HCT116 (cell line): ENCODE data around the gene DHX40. TPM values are rescaled to one million over a fixed set of nuclear protein-coding genes. Genes with fewer than 3 reads are reported as not detected.

ENCODE experiments used
- ATAC-seq: fragments of 200-7000 bp; cut with Tn5 transposase; 2 replicates; pipeline ENCODE4 v1.9.1; 2020; ENCODE audit warnings: mild to moderate bottlenecking, moderate library complexity
- BruUV-seq: library from RNA; stranded (reverse); fragments of 400-500 nt; replicated peaks from 2 replicates; lab custom pipeline; 2021; lab: Mats Ljungman, UMichigan
- CTCF ChIA-PET: fragments of 300-600 bp; sonication (Branson Sonifier 250); formaldehyde crosslinking; loops from one replicate; lab custom pipeline; 2021; ENCODE audit warnings: antibody characterized with exemption; lab: Charles Lee
- POLR2A ChIA-PET: fragments of 300-600, 350-600 bp; sonication (Branson Sonifier 250); formaldehyde crosslinking; loops from one replicate; lab custom pipeline; 2021; ENCODE audit warnings: antibody characterized with exemption; lab: Charles Lee
- RAD21 ChIA-PET, 2 experiments: fragments of 300-600 bp; sonication (Branson Sonifier 250); formaldehyde crosslinking; loops; one replicate each; lab custom pipeline; 2023; ENCODE audit warnings: low total read pairs in 2 of 2; ENCODE audit not compliant: uncharacterized antibody in 2 of 2, unreplicated experiment in 2 of 2, low non-redundant PET in 1 of 2; lab: Charles Lee
- DNase-seq: peaks from one replicate; pipeline ENCODE4 v3.0.0-alpha.2; 2010; ENCODE audit warnings: low read depth, low spot score
- H2AFZ ChIP-seq: fragments of 200-600 bp; shearing (Covaris generic), sonication (generic); 2 replicates; pipeline ENCODE4 v1.6.1; 2017; ENCODE audit warnings: low read depth, mixed run types, mixed read lengths, antibody characterized with exemption, low read length; ENCODE audit not compliant: poor library complexity, severe bottlenecking
- H3K27ac ChIP-seq: 2 replicates; pipeline ENCODE4 v1.5.1; 2012; ENCODE audit warnings: low read depth, low read length
- H3K27me3 ChIP-seq: fragments of 200-600 bp; sonication (generic); 2 replicates; pipeline ENCODE4 v1.6.1; 2016; ENCODE audit warnings: mixed run types, low read length, mixed read lengths; ENCODE audit not compliant: insufficient read depth
- H3K36me3 ChIP-seq, 2 experiments: fragments of 200-500 bp in 1 of 2; fragments of 200-600 bp in 1 of 2; sonication (Bioruptor generic) in 1 of 2; sonication (generic) in 1 of 2; 2 replicates each; pipeline versions ENCODE4 v1.5.1 to v1.6.1; 2014 to 2016; ENCODE audit warnings: low read length in 2 of 2, inconsistent platforms in 1 of 2, mixed read lengths in 1 of 2, mixed run types in 1 of 2; ENCODE audit not compliant: insufficient read depth in 2 of 2, control insufficient read depth in 1 of 2
- H3K4me1 ChIP-seq, 2 experiments: fragments of 200-600 bp in 1 of 2; sonication (generic) in 1 of 2; 2 replicates each; pipeline versions ENCODE4 v1.5.1 to v1.6.1; 2012 to 2017; ENCODE audit warnings: low read length in 2 of 2, inconsistent platforms in 1 of 2, mild to moderate bottlenecking in 1 of 2, mixed read lengths in 1 of 2, mixed run types in 1 of 2, moderate library complexity in 1 of 2; ENCODE audit not compliant: insufficient read depth in 2 of 2, control insufficient read depth in 1 of 2
- H3K4me2 ChIP-seq: fragments of 200-600 bp; sonication (generic); 2 replicates; pipeline ENCODE4 v1.6.1; 2017; ENCODE audit warnings: mixed run types, low read length, mixed read lengths
- H3K4me3 ChIP-seq, 2 experiments: fragments of 200-600 bp in 1 of 2; sonication (generic) in 1 of 2; replicated peaks in 1 of 2; 2 replicates each; pipeline ENCODE4 v1.5.1; 2011 to 2016; ENCODE audit warnings: low read length in 2 of 2, control low read depth in 1 of 2, low read depth in 1 of 2, mild to moderate bottlenecking in 1 of 2, mixed read lengths in 1 of 2, mixed run types in 1 of 2
- H3K79me2 ChIP-seq: fragments of 200-600 bp; sonication (generic); 2 replicates; pipeline ENCODE4 v1.6.1; 2017; ENCODE audit warnings: mild to moderate bottlenecking, mixed run types, low read length, moderate library complexity, mixed read lengths; ENCODE audit not compliant: insufficient read depth
- H3K9ac ChIP-seq: fragments of 200-600 bp; sonication (generic); 2 replicates; pipeline ENCODE4 v1.6.1; 2016; ENCODE audit warnings: low read length, mixed read lengths
- H3K9me2 ChIP-seq: fragments of 200-600 bp; sonication (generic), shearing (Covaris generic); 2 replicates; pipeline ENCODE4 v1.6.1; 2017; ENCODE audit warnings: mixed run types, mild to moderate bottlenecking, moderate library complexity; ENCODE audit not compliant: insufficient read depth
- H3K9me3 ChIP-seq, 2 experiments: fragments of 200-500 bp in 1 of 2; fragments of 200-600 bp in 1 of 2; sonication (Bioruptor generic) in 1 of 2; sonication (generic) in 1 of 2; 2 replicates each; pipeline ENCODE4 v1.6.1; 2014 to 2017; ENCODE audit warnings: low read length in 2 of 2, mixed read lengths in 2 of 2, inconsistent platforms in 1 of 2, low read depth in 1 of 2, mild to moderate bottlenecking in 1 of 2, mixed run types in 1 of 2, moderate library complexity in 1 of 2; ENCODE audit not compliant: control insufficient read depth in 1 of 2, insufficient read depth in 1 of 2
- H4K20me1 ChIP-seq: fragments of 200-600 bp; sonication (generic), shearing (Covaris generic); 2 replicates; pipeline ENCODE4 v1.6.1; 2017; ENCODE audit warnings: mixed run types, mild to moderate bottlenecking, moderate library complexity; ENCODE audit not compliant: insufficient read depth
- ATF3 ChIP-seq: IDR thresholded peaks from 2 replicates; pipeline ENCODE4 v1.6.1; 2012
- CBX3 ChIP-seq: IDR thresholded peaks from 2 replicates; pipeline ENCODE4 v1.6.1; 2012; ENCODE audit warnings: low read depth
- CEBPB ChIP-seq: IDR thresholded peaks from 2 replicates; pipeline ENCODE4 v1.6.1; 2012; ENCODE audit warnings: low read depth
- EGR1 ChIP-seq: IDR thresholded peaks from 2 replicates; pipeline ENCODE4 v1.6.1; 2012; ENCODE audit warnings: low read depth
- ELF1 ChIP-seq: IDR thresholded peaks from 2 replicates; pipeline ENCODE4 v1.6.1; 2012; ENCODE audit warnings: low read depth, borderline replicate concordance
- EZH2 ChIP-seq: fragments of 200-600 bp; sonication (generic); IDR thresholded peaks from 2 replicates; pipeline ENCODE4 v1.6.1; 2017; ENCODE audit warnings: antibody characterized with exemption, mixed run types
- EZH2phosphoT487 ChIP-seq: fragments of 200-600 bp; IDR thresholded peaks from 2 replicates; pipeline ENCODE4 v1.6.1; 2018; ENCODE audit warnings: antibody characterized with exemption, borderline replicate concordance
- FOSL1 ChIP-seq: IDR thresholded peaks from 2 replicates; pipeline ENCODE4 v1.6.1; 2012; ENCODE audit warnings: low read depth
- JUND ChIP-seq: IDR thresholded peaks from 2 replicates; pipeline ENCODE4 v1.6.1; 2012
- MAX ChIP-seq: IDR thresholded peaks from 2 replicates; pipeline ENCODE4 v1.6.1; 2012
- POLR2A ChIP-seq: IDR thresholded peaks from 2 replicates; pipeline ENCODE4 v1.7.0; 2011; ENCODE audit warnings: borderline replicate concordance; ENCODE audit not compliant: insufficient read depth, insufficient read length; ENCODE audit errors: extremely low read depth
- POLR2AphosphoS5 ChIP-seq: IDR thresholded peaks from 2 replicates; pipeline ENCODE4 v1.6.1; 2011; ENCODE audit warnings: mild to moderate bottlenecking, low read depth, low read length, moderate library complexity
- RAD21 ChIP-seq: IDR thresholded peaks from 2 replicates; pipeline ENCODE4 v1.6.1; 2012; ENCODE audit warnings: low read depth, mild to moderate bottlenecking
- SIN3A ChIP-seq: IDR thresholded peaks from 2 replicates; pipeline ENCODE4 v1.6.1; 2012; ENCODE audit warnings: low read depth
- SRF ChIP-seq: IDR thresholded peaks from 2 replicates; pipeline ENCODE4 v1.6.1; 2012; ENCODE audit warnings: low read depth
- TCF7L2 ChIP-seq: IDR thresholded peaks from 2 replicates; pipeline ENCODE4 v1.7.0; 2011; ENCODE audit warnings: borderline replicate concordance, inconsistent platforms; ENCODE audit not compliant: insufficient read depth, insufficient read length; ENCODE audit errors: extremely low read depth
- YY1 ChIP-seq: IDR thresholded peaks from 2 replicates; pipeline ENCODE4 v1.6.1; 2011; ENCODE audit warnings: low read length, low read depth, moderate library complexity, mild to moderate bottlenecking; ENCODE audit not compliant: insufficient replicate concordance; ENCODE audit errors: extremely low read depth
- ZNF274 ChIP-seq: fragments of 200-500 bp; sonication (Bioruptor generic); IDR thresholded peaks from 2 replicates; pipeline ENCODE4 v1.6.1; 2014; ENCODE audit warnings: mild to moderate bottlenecking, low read depth, low read length, inconsistent platforms
- intact Hi-C: fragments of 100-400 bp; cut with micrococcal nuclease; formaldehyde crosslinking; loops from 2 replicates; pipeline ENCODE4 v1.10.0; 2022
- total RNA-seq: library from RNA; stranded (reverse); gene quantifications from one replicate; pipeline ENCODE4 v1.2.1, GENCODE V29; 2021; ENCODE audit not compliant: unreplicated experiment
- TF ChIP-seq, protein P1 (sequence below): IDR thresholded peaks from 2 replicates; pipeline ENCODE4 v1.6.1; 2011; ENCODE audit warnings: mild to moderate bottlenecking, low read length, moderate library complexity; ENCODE audit not compliant: insufficient replicate concordance; ENCODE audit errors: extremely low read depth
- TF ChIP-seq, protein P2 (sequence below): IDR thresholded peaks from 2 replicates; pipeline ENCODE4 v1.6.1; 2012; ENCODE audit warnings: low read depth

DHX40 gene
- total RNA-seq, 1 experiment from 2014 or later, result 58.7 TPM

GRCh38 chr17:59620518-59621259 is 55.3 kb downstream of the DHX40 start (continued):
- no peak for TF ChIP-seq ZNF274

DNA sequence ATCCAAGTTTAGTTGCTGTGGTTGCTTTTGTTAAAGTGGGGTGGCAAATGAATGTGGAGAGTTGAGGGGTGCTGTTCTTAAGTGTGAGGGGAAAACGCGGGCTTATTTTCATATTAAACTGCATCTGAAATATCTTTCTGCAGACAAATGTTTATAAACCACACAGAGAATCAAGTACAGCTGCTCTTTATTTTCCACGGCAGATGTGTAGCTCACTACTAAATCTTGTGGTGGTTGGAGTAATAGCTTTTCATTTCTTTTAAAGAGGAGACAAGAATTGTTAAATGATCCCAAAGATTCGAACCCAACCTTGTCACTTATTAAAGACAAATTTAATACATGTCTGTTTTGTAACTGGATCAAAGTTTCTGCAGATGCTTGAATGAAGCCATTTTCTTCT is 56.4 kb downstream of the DHX40 start:
- H3K9me2 ChIP-seq, result no peaks in the 10 kb centered on the region
- H3K4me3 ChIP-seq, result peak overlapping the region in 1 of 2 experiments; percentile 95; a peak in 1 of 4 replicates
- intact Hi-C loops, result no loop called here
- H3K9me3 ChIP-seq, result no peaks in the 10 kb centered on the region
- no TSS peak for BruUV-seq
- H4K20me1 ChIP-seq, result peaks cover 49% of the 10 kb centered on the region; the same call in 1 of the 2 replicates
- H3K36me3 ChIP-seq, result peaks cover 8 to 10% of the 10 kb centered on the region in 2 experiments; a peak in 2 of 4 replicates
- CTCF ChIA-PET, result no interaction called here
- peaks cover 86% of the 10 kb centered on the region for H3K79me2 ChIP-seq
- no peaks in the 10 kb centered on the region for H3K27me3 ChIP-seq
- no peak overlapping the region for H2AFZ ChIP-seq
- peak overlapping the region; percentile 82; the same call in 1 of the 2 replicates for H3K4me2 ChIP-seq
- RAD21 ChIA-PET, result no interaction called here
- no peak for DNase-seq
- no peak for TF ChIP-seq YY1
- TF ChIP-seq EGR1, result no peak
- TF ChIP-seq SRF, result no peak
- TF ChIP-seq FOSL1, result no peak
- TF ChIP-seq MAX, result no peak
- TF ChIP-seq CBX3, result no peak
- no peak for TF ChIP-seq EZH2phosphoT487
- TF ChIP-seq EZH2, result no peak
- TF ChIP-seq POLR2AphosphoS5, result no peak
- TF ChIP-seq, protein P1, sequence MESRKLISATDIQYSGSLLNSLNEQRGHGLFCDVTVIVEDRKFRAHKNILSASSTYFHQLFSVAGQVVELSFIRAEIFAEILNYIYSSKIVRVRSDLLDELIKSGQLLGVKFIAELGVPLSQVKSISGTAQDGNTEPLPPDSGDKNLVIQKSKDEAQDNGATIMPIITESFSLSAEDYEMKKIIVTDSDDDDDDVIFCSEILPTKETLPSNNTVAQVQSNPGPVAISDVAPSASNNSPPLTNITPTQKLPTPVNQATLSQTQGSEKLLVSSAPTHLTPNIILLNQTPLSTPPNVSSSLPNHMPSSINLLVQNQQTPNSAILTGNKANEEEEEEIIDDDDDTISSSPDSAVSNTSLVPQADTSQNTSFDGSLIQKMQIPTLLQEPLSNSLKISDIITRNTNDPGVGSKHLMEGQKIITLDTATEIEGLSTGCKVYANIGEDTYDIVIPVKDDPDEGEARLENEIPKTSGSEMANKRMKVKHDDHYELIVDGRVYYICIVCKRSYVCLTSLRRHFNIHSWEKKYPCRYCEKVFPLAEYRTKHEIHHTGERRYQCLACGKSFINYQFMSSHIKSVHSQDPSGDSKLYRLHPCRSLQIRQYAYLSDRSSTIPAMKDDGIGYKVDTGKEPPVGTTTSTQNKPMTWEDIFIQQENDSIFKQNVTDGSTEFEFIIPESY, result no peak
- no peak for TF ChIP-seq POLR2A
- TF ChIP-seq, protein P2, sequence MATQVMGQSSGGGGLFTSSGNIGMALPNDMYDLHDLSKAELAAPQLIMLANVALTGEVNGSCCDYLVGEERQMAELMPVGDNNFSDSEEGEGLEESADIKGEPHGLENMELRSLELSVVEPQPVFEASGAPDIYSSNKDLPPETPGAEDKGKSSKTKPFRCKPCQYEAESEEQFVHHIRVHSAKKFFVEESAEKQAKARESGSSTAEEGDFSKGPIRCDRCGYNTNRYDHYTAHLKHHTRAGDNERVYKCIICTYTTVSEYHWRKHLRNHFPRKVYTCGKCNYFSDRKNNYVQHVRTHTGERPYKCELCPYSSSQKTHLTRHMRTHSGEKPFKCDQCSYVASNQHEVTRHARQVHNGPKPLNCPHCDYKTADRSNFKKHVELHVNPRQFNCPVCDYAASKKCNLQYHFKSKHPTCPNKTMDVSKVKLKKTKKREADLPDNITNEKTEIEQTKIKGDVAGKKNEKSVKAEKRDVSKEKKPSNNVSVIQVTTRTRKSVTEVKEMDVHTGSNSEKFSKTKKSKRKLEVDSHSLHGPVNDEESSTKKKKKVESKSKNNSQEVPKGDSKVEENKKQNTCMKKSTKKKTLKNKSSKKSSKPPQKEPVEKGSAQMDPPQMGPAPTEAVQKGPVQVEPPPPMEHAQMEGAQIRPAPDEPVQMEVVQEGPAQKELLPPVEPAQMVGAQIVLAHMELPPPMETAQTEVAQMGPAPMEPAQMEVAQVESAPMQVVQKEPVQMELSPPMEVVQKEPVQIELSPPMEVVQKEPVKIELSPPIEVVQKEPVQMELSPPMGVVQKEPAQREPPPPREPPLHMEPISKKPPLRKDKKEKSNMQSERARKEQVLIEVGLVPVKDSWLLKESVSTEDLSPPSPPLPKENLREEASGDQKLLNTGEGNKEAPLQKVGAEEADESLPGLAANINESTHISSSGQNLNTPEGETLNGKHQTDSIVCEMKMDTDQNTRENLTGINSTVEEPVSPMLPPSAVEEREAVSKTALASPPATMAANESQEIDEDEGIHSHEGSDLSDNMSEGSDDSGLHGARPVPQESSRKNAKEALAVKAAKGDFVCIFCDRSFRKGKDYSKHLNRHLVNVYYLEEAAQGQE, result no peak
- TF ChIP-seq ATF3, result no peak
- TF ChIP-seq SIN3A, result no peak
- no peak for TF ChIP-seq TCF7L2
- TF ChIP-seq RAD21, result no peak
- TF ChIP-seq ELF1, result no peak
- TF ChIP-seq ZNF274, result no peak
- no peak for TF ChIP-seq CEBPB
- TF ChIP-seq JUND, result no peak
- peaks cover 19 to 32% of the 10 kb centered on the region in 2 experiments for H3K4me1 ChIP-seq
- POLR2A ChIA-PET, result no interaction called here
- no peak overlapping the region for H3K9ac ChIP-seq
- ATAC-seq, result no peak
- H3K27ac ChIP-seq, result no peak overlapping the region
